ENCODE results near the gene DRC7. TPM values are rescaled to one million over a fixed set of nuclear protein-coding genes. Genes with fewer than 3 reads are reported as not detected.

DRC7 gene
- total and polyA plus RNA-seq, 7 donors, result not detected

GRCh38 chr16:57663917-57664661 lies 30.5 kb upstream of the DRC7 start:
- TF ChIP-seq CTCF (IDR thresholded peaks at IDR 0.05), result no peak
- ATAC-seq (no peak), DNase-seq (no peak)
- intact Hi-C loops (cut with DNase I), result no loop called here
- Histone ChIP-seq H3K27me3 (ENCODE audit: insufficient read depth in 3 of 3, low read length in 2 of 3) (no peaks in the 10 kb centered on the region), H3K4me1 (no peaks in the 10 kb centered on the region), H3K27ac (no peak overlapping the region), H3K36me3 (ENCODE audit: insufficient read depth in 1 of 2, low read depth in 1 of 2) (no peaks in the 10 kb centered on the region), H3K4me3 (no peak overlapping the region), H3K9me3 (no peaks in the 10 kb centered on the region)
- 91 to 93% (median 91%) methylated on average over 15 of the region's 15 CpGs for whole genome bisulfite sequencing, 3 donors

- ATAC-seq (no peak), DNase-seq (no peak)
- H3K4me1 ChIP-seq, result no peaks in the 10 kb centered on the region
- no peak overlapping the region for H3K27ac ChIP-seq
- no peak overlapping the region for H3K4me3 ChIP-seq
- H3K9me3 ChIP-seq, result no peaks in the 10 kb centered on the region
- TF ChIP-seq CTCF (IDR thresholded peaks at IDR 0.05), result no peak
- 81 to 86% (median 84%) methylated on average over 6 of the region's 6 CpGs for WGBS, 3 donors
- intact Hi-C loops (cut with DNase I), result no loop called here
- no peaks in the 10 kb centered on the region for H3K36me3 ChIP-seq (ENCODE audit: insufficient read depth in 1 of 2, low read depth in 1 of 2)
- H3K27me3 ChIP-seq (ENCODE audit: insufficient read depth in 3 of 3, low read length in 2 of 3), result no peaks in the 10 kb centered on the region
These were observed 30.0 kb upstream of the DRC7 start for GRCh38 chr16:57664662-57665025.

GRCh38 chr16:57665541-57665940 lies 29.1 kb upstream of the DRC7 start:
- Histone ChIP-seq H3K4me3 (no peak overlapping the region), H3K9me3 (no peaks in the 10 kb centered on the region), H3K4me1 (no peaks in the 10 kb centered on the region), H3K27ac (no peak overlapping the region), H3K27me3 (ENCODE audit: insufficient read depth in 3 of 3, low read length in 2 of 3) (no peaks in the 10 kb centered on the region), H3K36me3 (ENCODE audit: insufficient read depth in 1 of 2, low read depth in 1 of 2) (no peaks in the 10 kb centered on the region)
- intact Hi-C loops (cut with DNase I), result no loop called here
- DNase-seq (no peak), ATAC-seq (no peak)
- WGBS, 3 donors, result 62 to 84% (median 64%) methylated on average over 3 to 4 of the region's 4 CpGs
- no peak for TF ChIP-seq CTCF (IDR thresholded peaks at IDR 0.05)

GRCh38 chr16:57666353-57667047 lies 28.1 kb upstream of the DRC7 start:
- no peak for ATAC-seq
- H3K27ac ChIP-seq, result no peak overlapping the region

More at GRCh38 chr16:57666353-57667047, 28.1 kb upstream of the DRC7 start:
- H3K36me3 ChIP-seq (ENCODE audit: insufficient read depth in 1 of 2, low read depth in 1 of 2), result no peaks in the 10 kb centered on the region
- no peaks in the 10 kb centered on the region for H3K27me3 ChIP-seq (ENCODE audit: insufficient read depth in 3 of 3, low read length in 2 of 3)
- TF ChIP-seq CTCF (IDR thresholded peaks at IDR 0.05), result no peak
- intact Hi-C loops (cut with DNase I), result no loop called here
- 55 to 65% (median 62%) methylated on average over 10 to 11 of the region's 11 CpGs for WGBS, 3 donors
- no peaks in the 10 kb centered on the region for H3K4me1 ChIP-seq
- no peak for DNase-seq
- no peaks in the 10 kb centered on the region for H3K9me3 ChIP-seq
- no peak overlapping the region for H3K4me3 ChIP-seq

Measured in psoas muscle (tissue), 8 donors.